GM18951 (cell line): ENCODE results near the gene APOE.
"Not testable (repeated sequence)": the region's sequence is repeated elsewhere in the genome, so short reads cannot be mapped to it uniquely, and the experiment has no call there.

Source experiments
- POLR2A ChIP-seq: IDR thresholded peaks from 4 replicates; pipeline ENCODE4 v1.6.1; 2011; ENCODE audit warnings: mild to moderate bottlenecking; ENCODE audit not compliant: insufficient read length, insufficient read depth; ENCODE audit errors: extremely low read depth
- in situ Hi-C: fragments of 300-500 bp; cut with MboI; formaldehyde crosslinking; loops from one replicate; pipeline ENCODE4 v1.12.0; 2022; ENCODE audit warnings: low sequenced_read_pairs, mixed read lengths, inconsistent platforms; ENCODE audit not compliant: unreplicated experiment

Gene APOE

GRCh38 chr19:44905437-44906160 lies at the start of gene APOE:
TSS of gene APOE (plus strand) at chr19:44905796. CDS start at chr19:44906625, 829 bp downstream.
- in situ Hi-C loops, result no loop called here
- no peak for TF ChIP-seq POLR2A

- no peak for TF ChIP-seq POLR2A
Observed at GRCh38 chr19:44856421-44857083, 49.0 kb upstream of the APOE start.

GRCh38 chr19:44857837-44858236 lies 47.8 kb upstream of the APOE start:
- in situ Hi-C loops, result no loop called here

More at GRCh38 chr19:44856421-44857083, 49.0 kb upstream of the APOE start:
- in situ Hi-C loops, result no loop called here

DNA sequence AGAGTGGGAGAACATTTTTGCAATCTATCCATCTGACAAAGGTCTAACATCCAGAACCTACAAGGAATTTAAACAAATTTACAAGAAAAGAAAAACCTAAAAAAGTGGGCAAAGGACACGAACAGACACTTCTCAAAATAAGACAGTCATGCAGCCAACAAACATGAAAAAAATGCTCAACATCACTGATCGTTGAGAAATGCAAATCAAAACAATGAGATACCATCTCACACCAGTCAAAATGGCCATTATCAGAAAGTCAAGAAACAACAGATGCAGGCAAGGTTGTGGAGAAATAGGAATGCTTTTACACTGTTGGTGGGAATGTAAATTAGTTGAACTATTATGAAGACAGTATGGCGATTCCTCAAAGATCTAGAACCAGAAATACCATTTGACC lies 44.0 kb upstream of the APOE start:
- in situ Hi-C loops, result not testable (repeated sequence)

More at GRCh38 chr19:44857837-44858236, 47.8 kb upstream of the APOE start:
- TF ChIP-seq POLR2A, result no peak

DNA sequence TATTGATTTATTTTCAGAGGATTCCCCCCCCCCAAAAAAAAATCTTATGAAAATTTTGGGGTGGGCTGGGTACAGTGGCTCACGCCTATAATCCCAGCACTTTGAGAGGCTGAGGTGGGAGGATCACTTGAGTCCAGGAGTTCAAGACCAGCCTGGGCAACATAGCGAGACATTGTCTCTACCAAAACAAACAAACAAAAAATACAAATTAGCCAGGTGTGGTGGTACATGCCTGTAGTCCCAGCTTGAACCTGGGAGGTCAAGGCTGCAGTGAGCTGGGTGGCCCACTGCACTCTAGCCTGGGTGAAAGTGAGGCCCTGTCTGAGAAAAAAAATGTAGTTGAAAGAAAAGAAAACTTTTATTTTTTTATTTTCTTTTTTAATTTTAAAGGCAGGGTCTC lies 41.6 kb upstream of the APOE start:
- no peak for TF ChIP-seq POLR2A
- in situ Hi-C loops, result no loop called here

GRCh38 chr19:44865196-44865767 lies 40.3 kb upstream of the APOE start:
- no peak for TF ChIP-seq POLR2A
- in situ Hi-C loops, result no loop called here

DNA sequence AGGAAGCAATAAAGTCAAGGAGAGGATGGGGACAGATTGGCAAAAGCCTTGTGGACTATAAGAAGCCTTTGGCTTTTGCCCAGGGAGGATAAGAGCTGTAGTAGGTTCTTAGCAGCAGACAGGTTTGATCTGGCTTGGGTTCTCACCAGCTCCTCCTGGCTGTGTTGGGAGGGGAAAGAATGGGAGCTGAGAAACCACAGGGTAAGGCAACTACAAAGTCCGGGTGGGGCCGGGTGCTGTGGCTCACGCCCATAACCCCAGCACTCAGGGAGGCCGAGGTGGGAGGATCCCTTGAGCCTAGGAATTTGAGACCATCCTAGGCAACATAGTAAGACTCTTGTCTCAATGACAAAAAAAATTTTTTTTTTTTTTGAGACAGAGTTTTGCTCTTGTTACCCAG lies 38.9 kb upstream of the APOE start:
- in situ Hi-C loops, result no loop called here
- TF ChIP-seq POLR2A, result no peak

- in situ Hi-C loops, result no loop called here
Observed at GRCh38 chr19:44867578-44867977, 38.0 kb upstream of the APOE start.

GRCh38 chr19:44869733-44870470 lies 35.7 kb upstream of the APOE start:
- in situ Hi-C loops, result no loop called here
- no peak for TF ChIP-seq POLR2A

More at GRCh38 chr19:44867578-44867977, 38.0 kb upstream of the APOE start:
- TF ChIP-seq POLR2A, result no peak

- no peak for TF ChIP-seq POLR2A
- in situ Hi-C loops, result no loop called here
Observed at GRCh38 chr19:44871809-44872208, 33.8 kb upstream of the APOE start.

- in situ Hi-C loops, result no loop called here
- TF ChIP-seq POLR2A, result no peak
Observed at GRCh38 chr19:44872661-44873060, 32.9 kb upstream of the APOE start.

DNA sequence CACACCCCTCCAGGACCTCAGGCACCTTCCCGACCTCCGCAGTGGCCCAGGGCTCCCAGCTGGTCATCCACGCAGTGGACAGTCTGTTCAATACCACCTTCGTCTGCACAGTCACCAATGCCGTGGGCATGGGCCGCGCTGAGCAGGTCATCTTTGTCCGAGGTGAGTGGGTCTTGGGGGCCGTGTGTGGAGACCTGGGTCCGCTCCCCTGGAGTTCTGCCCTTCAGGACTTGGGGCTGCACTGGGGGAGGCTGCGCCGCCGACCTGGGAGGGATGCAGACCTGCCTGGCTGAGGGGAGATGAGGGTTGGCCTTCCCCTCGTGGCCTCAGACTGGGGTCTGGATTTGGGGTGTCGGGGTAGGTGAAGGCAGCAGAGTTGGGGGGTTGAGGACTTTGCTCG lies 31.3 kb upstream of the APOE start:
- no peak for TF ChIP-seq POLR2A
- in situ Hi-C loops, result no loop called here
